Cardiac fibroblast (primary cell): ENCODE data around the gene BMP2.

Source experiments
- DNase-seq, 2 donors: peaks; one replicate each; pipeline versions ENCODE4 v3.0.0 to v3.0.0-alpha.2; 2010; ENCODE audit warnings: low read depth in 2 of 2
- H3K4me3 ChIP-seq, 2 donors: replicated peaks in 1 of 2; 1 replicate in 1 of 2; 2 replicates in 1 of 2; pipeline ENCODE4 v1.5.1; 2011; ENCODE audit warnings: low read depth in 2 of 2, low read length in 2 of 2, mild to moderate bottlenecking in 2 of 2, moderate library complexity in 1 of 2
- CTCF ChIP-seq: IDR thresholded peaks from one replicate; pipeline ENCODE4 v1.5.1; 2011; ENCODE audit warnings: low read depth, mild to moderate bottlenecking, low read length, inconsistent platforms

Gene BMP2

GRCh38 chr20:6766433-6766832 lies 1.1 kb upstream of the BMP2 start:
- no peak overlapping the region for H3K4me3 ChIP-seq
- DNase-seq: no peak
- no peak for TF ChIP-seq CTCF

GRCh38 chr20:6767126-6767535 lies 355 bp upstream of the BMP2 start:
- DNase-seq: no peak
- peak overlapping the region; percentile 56 to 66 for H3K4me3 ChIP-seq

GRCh38 chr20:6768228-6769140 lies 998 bp downstream of the BMP2 start:
- TF ChIP-seq CTCF: no peak
- DNase-seq: peak; percentile 44 to 56
- peak overlapping the region; percentile 66 to 78 for H3K4me3 ChIP-seq

More at GRCh38 chr20:6767126-6767535, 355 bp upstream of the BMP2 start:
- no peak for TF ChIP-seq CTCF

- TF ChIP-seq CTCF: no peak
- peak overlapping the region; percentile 66 to 78 for H3K4me3 ChIP-seq
- DNase-seq: peak; percentile 47 to 56
These were observed 2.7 kb downstream of the BMP2 start for GRCh38 chr20:6769903-6770785.

GRCh38 chr20:6770786-6771100 lies 3.3 kb downstream of the BMP2 start:
- DNase-seq: no peak
- H3K4me3 ChIP-seq: peak overlapping the region; percentile 66 to 78
- no peak for TF ChIP-seq CTCF

GRCh38 chr20:6780433-6781190 lies 13.1 kb downstream of the BMP2 start:
- no peak for TF ChIP-seq CTCF

More at GRCh38 chr20:6780433-6781190, 13.1 kb downstream of the BMP2 start:
- no peak overlapping the region for H3K4me3 ChIP-seq
- DNase-seq: peak in 1 of 2 donors; percentile 14
